Endometrial microvascular endothelial cells (primary cell): ENCODE results near the gene RRP1. TPM values are rescaled to one million over a fixed set of nuclear protein-coding genes. Genes with fewer than 3 reads are reported as not detected.
"Not testable (repeated sequence)": the region's sequence is repeated elsewhere in the genome, so short reads cannot be mapped to it uniquely, and the experiment has no call there.

Experiments used
- in situ Hi-C: cut with HindIII; loops from 2 replicates; pipeline ENCODE4 v1.10.0; 2017; ENCODE audit warnings: low sequenced_read_pairs, low pct_unique_long_range_greater_than_20kb; ENCODE audit errors: inconsistent ontology term
- total RNA-seq: library from RNA; depleted of rRNA; stranded (reverse); fragments of >200 nt; gene quantifications from one replicate; pipeline ENCODE4 v1.2.3, GENCODE V29; 2015; ENCODE audit errors: inconsistent ontology term

The RRP1 gene
- total RNA-seq, 1 donor from 2014 or later = 61.6 TPM

- in situ Hi-C loops = no loop called here
These were observed 22.1 kb downstream of the RRP1 start for GRCh38 chr21:43811262-43812105.

DNA sequence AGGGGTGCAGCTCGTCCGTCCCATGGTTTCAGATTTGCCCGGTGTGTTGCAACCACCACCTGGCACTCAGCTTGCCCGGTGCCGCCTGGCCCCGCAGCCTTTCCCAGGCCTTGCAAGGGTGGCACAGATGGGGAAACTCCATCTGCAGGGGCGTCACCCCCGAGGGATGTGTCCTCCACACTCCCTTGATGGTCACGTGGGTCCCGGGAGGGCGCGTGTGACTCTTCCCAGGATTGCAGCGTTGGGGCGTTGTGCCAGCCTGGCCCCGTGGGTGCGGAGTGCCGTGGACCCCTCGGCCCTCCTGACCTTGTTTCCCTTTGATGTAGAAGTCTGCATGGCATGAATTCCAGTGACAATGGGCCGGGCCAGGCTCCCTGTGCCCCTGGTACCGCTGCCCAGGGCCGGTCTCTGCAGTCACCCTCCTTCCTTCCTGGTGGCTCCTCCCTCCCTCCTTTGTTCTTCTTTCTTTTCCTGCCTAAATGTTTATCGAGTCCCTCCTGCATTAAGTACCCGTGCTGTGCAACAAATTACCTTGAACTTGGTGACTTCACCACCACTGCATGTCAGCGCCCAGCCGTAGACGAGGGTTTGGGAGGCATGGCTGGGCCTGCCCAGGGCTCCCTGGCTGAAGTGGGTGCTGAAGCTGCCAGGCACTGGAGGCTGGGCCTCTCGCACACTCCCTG, 22.9 kb downstream of the RRP1 start:
- in situ Hi-C loops = no loop called here

- in situ Hi-C loops = no loop called here
These were observed 23.7 kb downstream of the RRP1 start for GRCh38 chr21:43812957-43813655.

DNA sequence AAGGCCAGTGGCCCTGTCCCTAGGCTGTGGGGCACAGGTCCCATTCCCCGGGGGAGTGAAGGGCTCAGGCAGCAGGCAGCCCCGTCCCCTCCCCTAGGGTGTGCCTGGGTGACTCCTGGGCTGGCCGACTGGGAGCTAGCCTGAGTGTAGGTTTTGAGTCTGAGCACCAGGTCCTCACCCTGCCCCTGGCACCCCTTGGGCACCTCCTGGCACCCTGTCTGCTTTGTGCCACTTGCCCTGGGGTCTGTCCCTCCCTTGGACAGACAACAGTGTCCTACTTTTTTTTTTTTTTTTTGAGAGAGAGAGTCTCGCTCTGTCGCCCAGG, 24.2 kb downstream of the RRP1 start:
- in situ Hi-C loops = no loop called here

- in situ Hi-C loops = no loop called here
These were observed 25.1 kb downstream of the RRP1 start for GRCh38 chr21:43814215-43815106.

- in situ Hi-C loops = no loop called here
These were observed 25.8 kb downstream of the RRP1 start for GRCh38 chr21:43815107-43815613.

DNA sequence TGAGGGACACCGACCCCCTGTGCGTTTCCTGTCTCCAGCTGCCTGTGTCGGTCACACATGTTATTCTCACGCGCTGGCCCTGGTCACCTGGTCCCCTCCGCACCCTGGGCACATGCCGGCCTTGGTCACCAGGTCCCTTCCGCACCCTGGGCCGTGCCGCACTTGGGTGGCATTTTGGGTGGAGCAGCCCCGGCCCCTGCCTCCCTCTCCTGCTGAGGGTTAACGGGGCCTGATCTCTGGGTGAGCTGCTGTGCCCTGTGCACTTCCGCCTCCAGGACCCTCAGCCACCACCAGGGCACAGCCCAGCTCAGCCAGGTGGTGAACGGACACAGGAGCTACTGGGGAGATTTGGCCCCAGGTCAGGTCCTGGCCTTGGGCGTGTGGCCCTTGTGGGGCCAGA, 26.6 kb downstream of the RRP1 start:
- in situ Hi-C loops = no loop called here

DNA sequence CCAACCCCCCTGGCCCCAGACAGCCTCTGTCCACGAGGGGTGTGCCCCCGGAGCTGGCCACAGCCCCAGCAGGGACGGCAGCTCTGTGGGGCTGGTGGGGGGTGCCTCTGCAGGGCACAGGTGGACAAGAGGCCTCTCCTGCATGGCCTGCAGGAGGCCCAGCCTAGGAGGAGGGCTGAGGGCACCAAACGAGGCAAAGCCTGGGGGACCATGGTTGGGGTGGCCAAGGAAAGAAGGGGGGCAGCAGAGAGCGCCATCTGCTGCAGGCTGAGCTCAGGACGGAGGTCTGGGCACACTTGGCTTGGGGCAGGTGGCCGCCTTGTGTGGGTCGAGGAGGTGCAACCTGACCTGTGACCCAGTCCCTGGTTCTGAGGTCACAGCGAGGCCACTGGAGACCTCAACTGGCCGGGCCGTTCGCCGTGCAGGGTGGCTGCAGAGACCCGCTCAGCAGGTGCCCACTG, 27.3 kb downstream of the RRP1 start:
- in situ Hi-C loops = no loop called here

- in situ Hi-C loops = no loop called here
These were observed 28.0 kb downstream of the RRP1 start for GRCh38 chr21:43817157-43818086.

DNA sequence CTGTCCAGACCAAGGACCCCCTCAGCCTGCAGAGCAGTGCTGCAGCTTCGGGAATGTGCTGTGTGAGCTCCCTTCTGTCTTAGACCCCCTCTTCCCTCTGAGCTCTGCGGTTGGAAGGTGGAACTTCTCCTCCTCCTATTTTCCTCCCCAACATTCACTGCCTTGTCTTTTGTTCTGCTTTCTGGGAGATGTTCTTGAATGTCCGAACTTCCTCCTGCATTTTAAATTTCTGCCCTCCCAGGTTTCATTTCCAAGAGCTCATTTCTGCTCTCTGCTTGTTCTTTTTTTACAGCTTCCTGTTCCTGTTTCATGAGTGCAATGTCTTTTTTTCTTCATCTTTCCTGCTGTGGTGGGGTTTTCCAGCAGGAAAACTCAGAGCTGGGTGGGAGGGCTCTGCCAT, 29.3 kb downstream of the RRP1 start:
- in situ Hi-C loops = no loop called here

DNA sequence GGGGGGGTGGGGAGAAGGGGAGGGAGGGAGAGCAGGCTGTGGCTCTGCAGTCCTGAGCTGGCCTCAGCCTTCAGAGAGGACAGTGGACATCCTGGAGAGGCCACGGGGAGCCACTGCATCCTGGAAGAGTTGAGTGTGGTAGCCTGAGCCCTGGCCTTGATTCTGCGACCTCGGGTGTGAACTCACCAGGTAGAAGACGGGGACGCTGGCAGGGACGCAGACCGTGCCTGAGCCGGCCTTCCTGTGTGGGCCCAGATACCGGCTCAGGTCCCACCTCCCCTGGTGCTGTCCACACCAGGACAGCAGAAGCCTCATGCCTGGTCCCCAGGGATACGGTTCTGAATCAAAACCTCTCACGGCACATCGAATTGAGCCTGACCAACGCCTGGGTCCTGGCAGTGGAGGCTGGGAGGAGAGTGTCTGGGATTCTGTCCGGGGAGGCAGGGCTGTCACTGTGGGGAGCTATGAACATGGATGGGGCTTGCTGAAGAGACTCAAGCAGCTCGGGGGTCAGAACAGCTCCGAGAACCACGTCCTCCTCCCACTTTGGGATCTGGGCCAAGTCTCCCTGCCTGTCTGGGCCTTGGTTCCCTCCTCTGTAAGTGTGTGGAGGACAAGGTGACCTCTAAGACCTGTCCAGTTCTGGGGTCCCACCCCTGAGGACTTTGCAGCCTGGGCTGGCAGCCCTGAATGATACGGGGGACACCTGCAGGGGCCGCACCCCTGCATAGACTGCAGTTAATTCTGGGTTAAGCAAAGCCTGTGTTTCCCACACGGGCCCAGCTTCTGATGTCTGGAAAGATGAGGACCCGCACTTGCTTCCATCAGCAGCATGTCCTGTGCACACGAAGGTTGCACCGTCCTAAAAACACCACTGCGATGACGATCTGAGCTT, 30.4 kb downstream of the RRP1 start:
- in situ Hi-C loops = no loop called here

GRCh38 chr21:43820466-43820865, 31.1 kb downstream of the RRP1 start:
- in situ Hi-C loops = no loop called here

GRCh38 chr21:43822166-43822565, 32.8 kb downstream of the RRP1 start:
- in situ Hi-C loops = not testable (repeated sequence)

DNA sequence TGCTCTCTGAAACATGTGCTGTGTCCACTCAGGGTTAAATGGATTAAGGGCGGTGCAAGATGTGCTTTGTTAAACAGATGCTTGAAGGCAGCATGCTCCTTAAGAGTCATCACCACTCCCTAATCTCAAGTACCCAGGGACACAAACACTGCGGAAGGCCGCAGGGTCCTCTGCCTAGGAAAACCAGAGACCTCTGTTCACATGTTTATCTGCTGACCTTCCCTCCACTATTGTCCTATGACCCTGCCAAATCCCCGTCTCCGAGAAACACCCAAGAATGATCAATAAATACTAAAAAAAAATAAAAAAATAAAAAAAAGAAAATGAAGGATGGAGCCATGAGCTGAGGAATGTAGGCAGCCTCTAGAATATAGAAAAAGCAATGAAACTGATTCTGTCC, 33.4 kb downstream of the RRP1 start:
- in situ Hi-C loops = not testable (repeated sequence)

GRCh38 chr21:43824333-43825241, 35.2 kb downstream of the RRP1 start:
- in situ Hi-C loops = no loop called here
